Measurements from ENCODE around the gene UBE2D2.

DNA sequence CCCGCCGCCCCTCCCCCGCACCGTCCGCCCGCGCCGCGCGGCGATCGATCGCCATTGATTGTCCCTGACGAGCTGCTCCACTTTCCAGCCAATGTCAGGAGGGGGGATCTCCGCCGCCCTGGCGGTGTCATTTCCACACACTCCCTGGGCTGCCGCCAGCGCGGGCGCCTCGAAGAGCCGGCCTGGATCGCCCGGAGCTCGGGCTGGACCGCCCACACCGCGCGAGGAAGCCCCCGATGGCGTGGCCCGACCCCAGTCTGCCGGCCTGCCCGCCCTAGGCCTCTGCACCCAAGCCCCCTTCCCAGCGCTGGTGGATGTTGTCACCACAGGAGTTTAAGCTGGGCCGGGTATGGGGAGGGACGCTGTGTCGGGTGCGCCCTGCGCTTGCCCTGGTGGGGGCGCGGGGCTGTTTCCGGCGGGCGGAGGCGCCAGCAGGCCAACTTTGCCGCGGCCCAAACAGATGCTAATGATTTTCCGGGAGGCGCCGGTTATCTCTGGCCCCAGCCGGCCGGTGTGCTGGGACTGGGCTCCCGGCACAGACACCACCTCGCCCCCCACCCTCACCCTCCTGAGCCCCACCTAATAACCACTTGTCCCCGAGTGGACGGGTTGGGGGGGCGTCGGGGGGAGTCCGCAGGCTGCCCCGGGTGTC lies 76.4 kb downstream of the UBE2D2 start:
- TF ChIP-seq POLR2AphosphoS5 (IDR thresholded peaks at IDR 0.05; ENCODE audit: low read depth, low read length), result no peak
- TF ChIP-seq, protein P1, sequence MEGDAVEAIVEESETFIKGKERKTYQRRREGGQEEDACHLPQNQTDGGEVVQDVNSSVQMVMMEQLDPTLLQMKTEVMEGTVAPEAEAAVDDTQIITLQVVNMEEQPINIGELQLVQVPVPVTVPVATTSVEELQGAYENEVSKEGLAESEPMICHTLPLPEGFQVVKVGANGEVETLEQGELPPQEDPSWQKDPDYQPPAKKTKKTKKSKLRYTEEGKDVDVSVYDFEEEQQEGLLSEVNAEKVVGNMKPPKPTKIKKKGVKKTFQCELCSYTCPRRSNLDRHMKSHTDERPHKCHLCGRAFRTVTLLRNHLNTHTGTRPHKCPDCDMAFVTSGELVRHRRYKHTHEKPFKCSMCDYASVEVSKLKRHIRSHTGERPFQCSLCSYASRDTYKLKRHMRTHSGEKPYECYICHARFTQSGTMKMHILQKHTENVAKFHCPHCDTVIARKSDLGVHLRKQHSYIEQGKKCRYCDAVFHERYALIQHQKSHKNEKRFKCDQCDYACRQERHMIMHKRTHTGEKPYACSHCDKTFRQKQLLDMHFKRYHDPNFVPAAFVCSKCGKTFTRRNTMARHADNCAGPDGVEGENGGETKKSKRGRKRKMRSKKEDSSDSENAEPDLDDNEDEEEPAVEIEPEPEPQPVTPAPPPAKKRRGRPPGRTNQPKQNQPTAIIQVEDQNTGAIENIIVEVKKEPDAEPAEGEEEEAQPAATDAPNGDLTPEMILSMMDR (IDR thresholded peaks at IDR 0.05), result no peak
- TF ChIP-seq, protein P2, sequence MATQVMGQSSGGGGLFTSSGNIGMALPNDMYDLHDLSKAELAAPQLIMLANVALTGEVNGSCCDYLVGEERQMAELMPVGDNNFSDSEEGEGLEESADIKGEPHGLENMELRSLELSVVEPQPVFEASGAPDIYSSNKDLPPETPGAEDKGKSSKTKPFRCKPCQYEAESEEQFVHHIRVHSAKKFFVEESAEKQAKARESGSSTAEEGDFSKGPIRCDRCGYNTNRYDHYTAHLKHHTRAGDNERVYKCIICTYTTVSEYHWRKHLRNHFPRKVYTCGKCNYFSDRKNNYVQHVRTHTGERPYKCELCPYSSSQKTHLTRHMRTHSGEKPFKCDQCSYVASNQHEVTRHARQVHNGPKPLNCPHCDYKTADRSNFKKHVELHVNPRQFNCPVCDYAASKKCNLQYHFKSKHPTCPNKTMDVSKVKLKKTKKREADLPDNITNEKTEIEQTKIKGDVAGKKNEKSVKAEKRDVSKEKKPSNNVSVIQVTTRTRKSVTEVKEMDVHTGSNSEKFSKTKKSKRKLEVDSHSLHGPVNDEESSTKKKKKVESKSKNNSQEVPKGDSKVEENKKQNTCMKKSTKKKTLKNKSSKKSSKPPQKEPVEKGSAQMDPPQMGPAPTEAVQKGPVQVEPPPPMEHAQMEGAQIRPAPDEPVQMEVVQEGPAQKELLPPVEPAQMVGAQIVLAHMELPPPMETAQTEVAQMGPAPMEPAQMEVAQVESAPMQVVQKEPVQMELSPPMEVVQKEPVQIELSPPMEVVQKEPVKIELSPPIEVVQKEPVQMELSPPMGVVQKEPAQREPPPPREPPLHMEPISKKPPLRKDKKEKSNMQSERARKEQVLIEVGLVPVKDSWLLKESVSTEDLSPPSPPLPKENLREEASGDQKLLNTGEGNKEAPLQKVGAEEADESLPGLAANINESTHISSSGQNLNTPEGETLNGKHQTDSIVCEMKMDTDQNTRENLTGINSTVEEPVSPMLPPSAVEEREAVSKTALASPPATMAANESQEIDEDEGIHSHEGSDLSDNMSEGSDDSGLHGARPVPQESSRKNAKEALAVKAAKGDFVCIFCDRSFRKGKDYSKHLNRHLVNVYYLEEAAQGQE (IDR thresholded peaks at IDR 0.05; ENCODE audit: insufficient read depth in 1 of 2, low read depth in 2 of 2, low read length in 1 of 2), result no peak
